A549 (cell line): ENCODE measurements around the gene PSD.

Experiments used
- CHD4 ChIP-seq: fragments of 200-600 bp; sonication (generic); IDR thresholded peaks from 2 replicates; pipeline ENCODE4 v1.6.1; 2016; ENCODE audit warnings: antibody characterized with exemption, mild to moderate bottlenecking, borderline replicate concordance
- JUN ChIP-seq, 2 experiments: fragments of >200 bp; sonication (Bioruptor Twin); formaldehyde crosslinking; IDR thresholded peaks; 2 replicates in 1 of 2; 3 replicates in 1 of 2; pipeline ENCODE4 v1.6.1; 2016 to 2017
- JUNB ChIP-seq: fragments of >200 bp; sonication (Bioruptor Twin); formaldehyde crosslinking; IDR thresholded peaks from 2 replicates; pipeline ENCODE4 v1.6.1; 2016
- MAX ChIP-seq: IDR thresholded peaks from 2 replicates; pipeline ENCODE4 v1.6.1; 2012
- POLR2A ChIP-seq: IDR thresholded peaks from 2 replicates; pipeline ENCODE4 v1.6.1; 2012; ENCODE audit warnings: mild to moderate bottlenecking, low read length
- ZSCAN20 ChIP-seq: fragments of 250-450 bp; sonication (Bioruptor Pico); IDR thresholded peaks from 2 replicates; pipeline ENCODE4 v1.8.0; 2022; ENCODE audit warnings: mild to moderate bottlenecking, moderate library complexity
- TF ChIP-seq, protein P1 (sequence below): fragments of 150-350 bp; IDR thresholded peaks from 2 replicates; pipeline ENCODE4 v1.6.1; 2014; ENCODE audit warnings: low read depth, mild to moderate bottlenecking, low read length
- TF ChIP-seq, protein P2 (sequence below): fragments of >200 bp; sonication (Bioruptor Twin); formaldehyde crosslinking; IDR thresholded peaks from 3 replicates; pipeline ENCODE4 v1.5.1; 2016

- TF ChIP-seq CHD4 (no peak), MAX (no peak), JUNB (no peak), JUN (IDR thresholded peaks at IDR 0.05) (no peak), POLR2A (no peak), ZSCAN20 (CRISPR knock-in tag) (no peak)
- TF ChIP-seq, protein P1, sequence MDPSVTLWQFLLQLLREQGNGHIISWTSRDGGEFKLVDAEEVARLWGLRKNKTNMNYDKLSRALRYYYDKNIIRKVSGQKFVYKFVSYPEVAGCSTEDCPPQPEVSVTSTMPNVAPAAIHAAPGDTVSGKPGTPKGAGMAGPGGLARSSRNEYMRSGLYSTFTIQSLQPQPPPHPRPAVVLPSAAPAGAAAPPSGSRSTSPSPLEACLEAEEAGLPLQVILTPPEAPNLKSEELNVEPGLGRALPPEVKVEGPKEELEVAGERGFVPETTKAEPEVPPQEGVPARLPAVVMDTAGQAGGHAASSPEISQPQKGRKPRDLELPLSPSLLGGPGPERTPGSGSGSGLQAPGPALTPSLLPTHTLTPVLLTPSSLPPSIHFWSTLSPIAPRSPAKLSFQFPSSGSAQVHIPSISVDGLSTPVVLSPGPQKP, result no peak
- TF ChIP-seq, protein P2, sequence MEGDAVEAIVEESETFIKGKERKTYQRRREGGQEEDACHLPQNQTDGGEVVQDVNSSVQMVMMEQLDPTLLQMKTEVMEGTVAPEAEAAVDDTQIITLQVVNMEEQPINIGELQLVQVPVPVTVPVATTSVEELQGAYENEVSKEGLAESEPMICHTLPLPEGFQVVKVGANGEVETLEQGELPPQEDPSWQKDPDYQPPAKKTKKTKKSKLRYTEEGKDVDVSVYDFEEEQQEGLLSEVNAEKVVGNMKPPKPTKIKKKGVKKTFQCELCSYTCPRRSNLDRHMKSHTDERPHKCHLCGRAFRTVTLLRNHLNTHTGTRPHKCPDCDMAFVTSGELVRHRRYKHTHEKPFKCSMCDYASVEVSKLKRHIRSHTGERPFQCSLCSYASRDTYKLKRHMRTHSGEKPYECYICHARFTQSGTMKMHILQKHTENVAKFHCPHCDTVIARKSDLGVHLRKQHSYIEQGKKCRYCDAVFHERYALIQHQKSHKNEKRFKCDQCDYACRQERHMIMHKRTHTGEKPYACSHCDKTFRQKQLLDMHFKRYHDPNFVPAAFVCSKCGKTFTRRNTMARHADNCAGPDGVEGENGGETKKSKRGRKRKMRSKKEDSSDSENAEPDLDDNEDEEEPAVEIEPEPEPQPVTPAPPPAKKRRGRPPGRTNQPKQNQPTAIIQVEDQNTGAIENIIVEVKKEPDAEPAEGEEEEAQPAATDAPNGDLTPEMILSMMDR, result no peak
Measured at GRCh38 chr10:102402512-102402896, 16.1 kb downstream of the PSD start.
